ENCODE results near the gene ARHGEF25. TPM values are rescaled to one million over a fixed set of nuclear protein-coding genes. Genes with fewer than 3 reads are reported as not detected.
"Not testable (repeated sequence)": the region's sequence is repeated elsewhere in the genome, so short reads cannot be mapped to it uniquely, and the experiment has no call there.

ARHGEF25 gene
- total RNA-seq, 1 donor = 48.4 TPM

DNA sequence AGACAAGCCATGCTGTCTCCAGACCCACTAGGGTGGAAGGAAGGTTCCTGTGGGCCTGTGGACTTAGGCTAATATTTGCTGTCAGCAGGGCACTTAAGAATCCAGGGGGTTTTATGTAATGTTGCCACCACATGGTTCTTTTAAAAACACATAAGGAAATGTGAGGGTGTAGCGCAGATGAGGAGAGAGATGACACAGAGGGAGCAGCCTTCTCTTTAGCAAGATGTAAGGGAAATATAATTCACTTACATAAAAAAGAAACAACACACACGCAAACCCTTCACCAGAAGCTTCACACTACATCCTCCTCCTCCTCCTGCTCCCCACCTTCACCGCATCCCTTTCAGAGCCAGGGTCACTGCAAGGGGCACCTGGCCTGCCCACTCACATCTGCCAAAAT is 25.1 kb upstream of the ARHGEF25 start:
- H3K4me3 ChIP-seq (ENCODE audit: low read depth, low read length) = no peak overlapping the region
- TF ChIP-seq, protein P1, sequence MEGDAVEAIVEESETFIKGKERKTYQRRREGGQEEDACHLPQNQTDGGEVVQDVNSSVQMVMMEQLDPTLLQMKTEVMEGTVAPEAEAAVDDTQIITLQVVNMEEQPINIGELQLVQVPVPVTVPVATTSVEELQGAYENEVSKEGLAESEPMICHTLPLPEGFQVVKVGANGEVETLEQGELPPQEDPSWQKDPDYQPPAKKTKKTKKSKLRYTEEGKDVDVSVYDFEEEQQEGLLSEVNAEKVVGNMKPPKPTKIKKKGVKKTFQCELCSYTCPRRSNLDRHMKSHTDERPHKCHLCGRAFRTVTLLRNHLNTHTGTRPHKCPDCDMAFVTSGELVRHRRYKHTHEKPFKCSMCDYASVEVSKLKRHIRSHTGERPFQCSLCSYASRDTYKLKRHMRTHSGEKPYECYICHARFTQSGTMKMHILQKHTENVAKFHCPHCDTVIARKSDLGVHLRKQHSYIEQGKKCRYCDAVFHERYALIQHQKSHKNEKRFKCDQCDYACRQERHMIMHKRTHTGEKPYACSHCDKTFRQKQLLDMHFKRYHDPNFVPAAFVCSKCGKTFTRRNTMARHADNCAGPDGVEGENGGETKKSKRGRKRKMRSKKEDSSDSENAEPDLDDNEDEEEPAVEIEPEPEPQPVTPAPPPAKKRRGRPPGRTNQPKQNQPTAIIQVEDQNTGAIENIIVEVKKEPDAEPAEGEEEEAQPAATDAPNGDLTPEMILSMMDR (IDR thresholded peaks at IDR 0.05; ENCODE audit: insufficient read depth, low read depth, low read length) = no peak
- no peak for DNase-seq (ENCODE audit: low read depth)

DNA sequence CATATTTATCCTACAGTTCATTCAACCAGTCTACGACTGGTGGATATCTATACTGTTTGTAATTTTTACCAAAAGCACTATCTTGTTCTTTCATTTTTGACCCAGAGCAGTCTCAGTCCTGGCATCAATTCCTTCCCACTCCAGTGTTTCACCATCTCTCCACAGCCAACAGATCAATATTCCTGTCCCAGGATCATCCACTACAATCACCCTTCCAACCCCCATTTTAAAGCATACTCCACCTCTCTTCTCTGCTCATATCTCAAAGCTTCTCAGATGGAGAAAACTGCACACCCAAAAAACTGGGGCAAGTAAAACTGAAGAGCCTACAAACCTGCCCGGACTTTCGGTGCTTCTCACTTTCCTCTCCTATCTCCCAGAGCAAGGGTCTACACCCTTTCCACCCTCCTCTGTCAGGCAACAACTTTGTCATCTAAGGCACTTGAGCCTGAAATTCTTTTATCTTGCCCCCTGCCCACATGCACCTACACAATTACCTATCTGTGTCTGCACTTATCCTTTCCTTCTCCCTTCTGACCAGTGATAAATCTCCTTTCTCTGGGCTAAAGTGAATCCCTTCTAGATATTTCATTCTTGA is 24.3 kb upstream of the ARHGEF25 start:
- no peak overlapping the region for H3K4me3 ChIP-seq (ENCODE audit: low read depth, low read length)
- TF ChIP-seq, protein P1 (IDR thresholded peaks at IDR 0.05; ENCODE audit: insufficient read depth, low read depth, low read length) = no peak
- no peak for DNase-seq (ENCODE audit: low read depth)

DNA sequence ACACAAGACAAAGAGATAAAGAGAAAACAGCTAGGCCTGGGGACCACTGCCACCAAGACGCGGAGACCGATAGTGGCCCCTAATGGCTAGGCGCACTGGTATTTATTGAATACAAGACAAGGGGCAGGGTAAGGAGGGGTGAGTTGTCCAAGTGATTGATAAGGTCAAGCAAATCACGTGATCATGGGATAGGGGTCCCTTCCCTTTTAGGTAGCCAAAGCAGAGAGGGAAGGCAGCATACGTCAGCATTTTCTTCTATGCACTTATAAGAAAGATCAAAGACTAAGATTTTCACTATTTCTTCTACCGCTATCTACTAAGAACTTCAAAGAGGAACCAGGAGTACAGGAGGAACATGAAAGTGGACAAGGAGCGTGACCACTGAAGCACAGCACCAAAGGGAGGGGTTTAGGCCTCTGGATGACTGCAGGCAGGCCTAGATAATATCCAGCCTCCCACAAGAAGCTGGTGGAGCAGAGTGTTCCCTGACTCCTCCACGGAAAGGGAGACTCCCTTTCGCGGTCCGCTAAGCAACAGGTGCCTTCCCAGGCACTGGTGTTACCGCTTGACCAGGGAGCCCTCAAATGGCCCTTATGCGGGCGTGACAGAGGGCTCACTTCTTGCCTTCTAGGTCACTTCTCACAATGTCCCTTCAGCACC is 22.2 kb upstream of the ARHGEF25 start:
- not testable (repeated sequence) for H3K4me3 ChIP-seq (ENCODE audit: low read depth, low read length); DNase-seq (ENCODE audit: low read depth)

DNA sequence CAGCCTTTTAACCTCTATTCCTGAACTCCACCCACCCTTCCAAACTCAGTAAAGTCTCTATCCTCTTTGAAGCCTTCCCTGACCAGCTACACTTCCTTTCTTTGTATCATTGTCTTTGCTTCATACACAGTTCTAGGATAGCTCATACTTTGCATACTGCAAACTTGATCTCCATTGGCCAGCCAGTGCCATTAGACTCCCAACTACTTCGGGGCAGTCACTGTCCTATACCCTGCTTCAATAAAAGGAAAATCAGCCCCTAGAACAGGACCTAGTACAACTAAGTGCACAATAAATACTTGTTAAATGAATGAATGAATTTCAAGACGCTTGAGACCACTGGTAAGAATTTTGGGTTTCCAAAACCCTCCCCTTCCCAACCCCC is 20.8 kb upstream of the ARHGEF25 start:
- TF ChIP-seq, protein P1 (IDR thresholded peaks at IDR 0.05; ENCODE audit: insufficient read depth, low read depth, low read length) = no peak
- DNase-seq (ENCODE audit: low read depth) = no peak
- H3K4me3 ChIP-seq (ENCODE audit: low read depth, low read length) = peak overlapping the region; percentile 74

DNA sequence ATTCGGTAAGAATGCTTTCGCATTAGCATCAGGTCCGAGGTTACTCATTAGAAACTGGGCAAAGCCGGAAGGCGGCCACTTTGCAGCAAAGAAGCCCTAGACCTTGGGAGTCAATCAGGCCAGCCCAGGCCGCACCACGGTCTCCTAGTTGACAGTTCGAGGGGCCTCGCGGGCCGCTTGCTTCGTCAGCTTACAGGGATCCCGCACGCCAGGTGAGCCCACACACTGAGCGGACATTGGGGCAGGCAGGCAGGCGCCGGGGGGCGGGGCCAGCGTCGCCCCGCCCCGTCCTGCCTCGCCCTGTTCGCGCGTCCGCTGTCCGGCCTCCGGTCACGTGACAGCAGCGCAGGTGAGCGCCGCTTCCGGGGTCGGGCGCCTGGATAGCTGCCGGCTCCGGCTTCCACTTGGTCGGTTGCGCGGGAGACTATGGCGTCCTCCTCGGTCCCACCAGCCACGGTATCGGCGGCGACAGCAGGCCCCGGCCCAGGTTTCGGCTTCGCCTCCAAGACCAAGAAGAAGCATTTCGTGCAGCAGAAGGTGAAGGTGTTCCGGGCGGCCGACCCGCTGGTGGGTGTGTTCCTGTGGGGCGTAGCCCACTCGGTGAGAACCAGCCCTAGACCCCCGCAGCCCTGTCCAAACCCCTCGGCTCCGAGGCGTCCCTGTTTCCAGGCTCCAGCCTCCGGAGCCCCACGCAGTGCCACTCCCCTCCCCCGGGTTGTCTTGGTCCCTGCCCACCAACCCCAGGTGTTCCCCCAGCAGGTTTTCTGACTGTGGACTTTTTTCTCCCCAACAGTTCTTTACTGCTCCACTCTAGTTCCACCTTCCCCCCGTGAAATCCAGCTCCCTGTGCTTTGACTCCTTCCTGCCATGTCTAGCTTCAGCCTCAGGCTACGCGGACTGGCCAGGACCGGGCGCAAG is 20.1 kb upstream of the ARHGEF25 start, which contains the start of gene PIP4K2C:
PIP4K2C (plus strand) TSS at position 329 of the 918 bp plus-strand sequence; CDS start at position 427, 98 bp downstream.
- TF ChIP-seq, protein P1 (IDR thresholded peaks at IDR 0.05; ENCODE audit: insufficient read depth, low read depth, low read length) = no peak
- peak; percentile 51 for DNase-seq (ENCODE audit: low read depth)
- H3K4me3 ChIP-seq (ENCODE audit: low read depth, low read length) = peak within 1 kb of the TSS; percentile 74

DNA sequence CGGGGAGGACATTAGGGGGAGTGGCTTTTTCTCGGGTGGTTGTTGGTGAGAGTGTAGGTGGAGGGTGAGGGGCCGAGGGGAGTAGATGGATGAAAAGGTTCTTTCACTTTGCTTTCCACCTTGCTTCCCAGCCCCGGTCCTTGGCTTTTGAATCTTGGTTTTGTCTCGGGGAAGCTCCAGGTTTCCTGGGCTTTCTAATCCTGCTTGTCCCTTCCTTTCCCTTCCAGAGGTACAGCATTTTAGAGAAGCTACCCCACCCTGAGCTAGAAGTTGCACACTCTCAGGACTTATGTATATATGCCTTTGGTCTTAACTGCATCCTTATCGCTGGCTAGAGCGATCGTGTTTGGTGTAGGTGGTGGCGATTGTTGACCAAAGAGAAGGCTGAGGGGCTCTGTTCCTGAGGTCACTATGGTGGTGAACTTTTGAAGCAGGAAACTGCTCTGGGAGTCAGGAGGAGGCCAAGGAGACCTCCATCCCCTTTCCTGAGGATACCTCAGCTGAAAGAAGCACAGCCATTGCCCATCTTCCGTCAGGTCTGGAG is 19.4 kb upstream of the ARHGEF25 start:
- DNase-seq (ENCODE audit: low read depth) = no peak
- TF ChIP-seq, protein P1 (IDR thresholded peaks at IDR 0.05; ENCODE audit: insufficient read depth, low read depth, low read length) = no peak
- H3K4me3 ChIP-seq (ENCODE audit: low read depth, low read length) = peak overlapping the region; percentile 74

Measured in fibroblast of villous mesenchyme (primary cell).